Hippocampal formation (tissue), 2 donors: ENCODE results near the gene SNF8.
A peak's percentile ranks its signal among the peaks of the same experiment; 100 is the strongest.

Source experiments
- DNase-seq, 2 donors: peaks; one replicate each; lab custom pipeline; 2025; lab: John Stamatoyannopoulos, UW

The SNF8 gene

DNA sequence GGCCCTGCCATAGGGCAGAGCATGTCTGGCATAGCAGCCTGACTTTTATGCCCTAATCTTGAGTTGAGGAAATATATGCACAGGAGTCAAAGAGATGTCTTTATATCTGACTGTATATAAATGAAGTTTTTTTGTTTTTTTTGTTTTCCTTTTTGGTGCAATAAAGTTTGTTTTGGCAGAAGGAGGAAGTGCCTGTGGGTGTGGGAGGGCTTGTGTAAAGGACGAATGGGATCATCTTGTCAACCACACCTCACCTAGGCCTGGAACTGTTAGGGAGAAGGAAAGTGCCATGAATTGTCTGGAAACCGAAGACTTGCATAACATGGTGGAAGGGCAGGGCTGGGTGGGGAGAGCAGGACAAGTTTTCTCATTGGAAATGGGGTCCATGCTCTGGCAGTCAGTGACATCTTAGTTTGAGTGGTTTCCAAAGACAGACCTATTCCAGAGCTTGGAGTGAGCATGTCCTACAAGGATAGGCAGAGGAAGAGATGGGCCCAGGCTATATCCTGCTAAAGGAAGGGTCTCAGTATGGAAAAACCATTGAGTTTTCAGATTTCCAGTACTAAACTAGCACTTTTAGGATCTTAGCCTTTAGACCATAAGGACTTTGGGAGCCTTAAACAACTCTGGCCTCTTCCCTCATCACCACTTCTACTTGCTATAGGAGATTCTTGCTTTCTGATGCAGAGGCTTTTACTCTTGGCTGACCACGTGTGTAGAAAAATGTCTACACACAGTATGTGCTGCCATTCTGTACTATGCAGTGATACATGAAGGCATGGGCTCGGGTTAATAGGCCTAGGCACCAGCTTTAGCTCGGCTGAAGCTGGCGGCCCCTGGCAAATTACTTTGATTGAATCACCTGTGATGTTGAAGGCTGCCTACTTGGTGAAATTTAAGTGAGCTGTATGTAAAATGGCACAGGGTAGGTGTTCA is 15.5 kb downstream of the SNF8 start:
- no peak for DNase-seq

DNA sequence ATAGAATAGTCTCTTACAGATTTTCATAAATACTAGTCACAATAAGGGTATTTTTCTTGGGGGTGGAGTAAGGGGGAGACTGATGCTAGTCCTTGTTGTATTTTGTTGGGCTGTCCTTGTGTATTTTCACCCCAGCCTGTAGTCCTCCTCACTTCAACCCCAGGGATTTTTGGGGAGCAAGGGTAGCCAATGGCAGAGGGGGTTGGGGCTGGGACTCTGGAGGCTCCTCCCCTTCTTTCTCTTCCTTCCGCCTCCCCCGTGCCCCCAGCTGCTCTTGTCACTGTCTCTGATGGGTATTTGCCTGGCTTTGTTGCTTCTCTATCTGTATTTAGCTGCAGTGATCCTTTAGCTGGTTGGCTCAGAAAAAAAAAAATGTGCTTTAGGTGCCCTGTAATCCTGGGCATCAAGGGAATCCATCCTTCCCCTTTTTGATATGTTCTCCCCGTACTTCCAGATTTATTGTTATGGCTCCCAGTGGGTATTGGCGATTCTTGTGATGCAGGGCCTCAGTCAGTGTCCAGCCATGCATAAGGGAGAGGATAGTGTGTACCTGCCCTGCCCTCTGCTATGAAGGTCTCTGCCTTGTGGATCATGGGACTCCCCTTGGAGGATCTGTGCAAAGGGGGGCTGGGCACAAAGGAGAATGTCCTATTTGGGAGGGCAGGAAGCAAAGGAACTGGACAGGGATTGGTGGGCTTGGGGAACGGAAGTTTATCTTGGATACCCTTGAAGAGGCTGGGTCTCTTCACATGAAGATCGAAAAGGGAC is 16.5 kb downstream of the SNF8 start:
- DNase-seq = no peak

DNA sequence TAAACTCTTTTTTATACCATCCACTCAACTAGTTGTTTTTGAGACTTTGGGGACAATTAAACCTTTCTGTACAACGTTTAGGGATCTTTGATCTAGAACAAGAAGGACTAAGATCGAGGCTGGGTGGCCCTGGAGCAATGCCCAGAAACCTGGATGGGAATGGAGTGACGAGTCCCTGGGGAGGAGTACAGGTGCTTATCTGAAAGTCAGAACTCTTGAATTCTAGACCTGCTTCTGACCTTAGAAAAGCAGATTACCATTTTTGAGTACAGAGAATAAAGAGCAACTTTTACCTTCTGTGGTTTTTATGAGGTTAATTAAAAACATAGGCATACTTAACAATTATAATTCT is 18.7 kb downstream of the SNF8 start:
- DNase-seq = no peak

DNA sequence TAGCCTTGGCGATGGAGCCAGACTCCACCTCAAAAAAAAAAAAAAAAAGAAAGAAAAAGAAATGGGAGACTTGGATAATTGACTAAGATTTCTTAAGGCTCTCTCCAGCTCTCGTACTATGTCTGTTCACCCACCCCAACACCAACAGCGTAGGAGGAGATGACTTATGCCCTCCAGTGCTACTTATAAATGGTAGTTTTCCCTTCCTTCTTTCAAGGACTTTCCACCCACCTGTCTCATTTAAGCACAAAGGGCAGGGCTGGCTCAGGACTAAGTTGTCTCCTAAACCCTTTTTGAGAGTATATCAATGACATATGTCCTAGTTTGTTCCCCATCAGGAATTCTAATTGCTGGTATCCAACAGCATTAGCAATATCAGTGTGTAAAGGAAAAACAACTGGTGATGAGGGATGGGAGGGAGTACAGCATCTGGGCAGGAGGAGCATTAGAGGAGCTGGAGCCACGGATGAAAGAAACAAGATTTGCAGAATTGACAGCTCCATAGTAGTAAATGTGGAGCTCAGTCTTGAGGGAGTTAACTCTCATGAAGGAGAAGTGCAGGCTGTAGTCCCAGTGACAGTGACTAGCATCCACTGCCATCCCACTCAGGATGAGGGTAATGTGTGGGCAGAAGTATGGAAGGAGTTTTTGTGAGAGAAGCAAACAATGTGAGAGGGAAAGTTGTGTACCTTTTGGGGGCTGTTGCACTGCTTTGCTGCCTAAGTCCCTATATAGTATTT is 19.2 kb downstream of the SNF8 start:
- DNase-seq = no peak

DNA sequence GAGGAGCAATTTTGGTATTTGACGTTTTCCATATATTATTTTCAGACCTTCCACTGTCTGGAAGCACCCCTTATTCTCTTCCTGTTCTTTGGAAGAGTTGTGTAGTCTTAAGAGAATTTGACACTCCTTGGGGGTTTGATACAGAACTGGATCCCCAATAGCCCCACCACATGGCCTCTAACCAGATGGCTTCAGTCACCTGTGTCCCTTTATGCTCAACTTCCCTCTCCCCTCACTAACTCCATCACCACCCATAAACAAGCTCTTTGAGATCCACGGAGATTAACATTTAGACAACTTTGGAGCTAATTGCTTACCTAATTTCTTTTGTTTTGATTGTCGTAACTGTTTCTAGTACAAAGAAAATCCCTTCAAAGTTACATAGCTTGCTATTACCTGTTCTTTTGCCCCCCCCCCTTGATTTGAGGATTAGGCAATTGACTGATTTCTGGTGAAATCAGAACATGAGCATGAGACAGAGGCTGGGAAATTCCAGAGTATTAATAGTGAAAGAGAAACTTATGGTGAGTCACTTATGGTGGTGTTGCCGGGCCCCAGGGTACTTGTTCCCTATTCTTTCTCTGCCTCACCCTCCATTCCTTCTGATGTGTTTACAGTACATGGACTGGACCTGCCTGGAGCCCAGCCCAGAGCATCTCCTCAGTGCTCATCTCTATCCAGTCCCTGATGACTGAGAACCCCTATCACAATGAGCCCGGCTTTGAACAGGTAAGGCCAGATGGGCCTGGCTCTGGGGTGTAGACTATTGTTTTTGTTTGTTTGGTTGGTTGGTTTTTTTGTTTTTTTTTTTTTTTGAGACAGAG is 29.0 kb downstream of the SNF8 start:
- DNase-seq = no peak

DNA sequence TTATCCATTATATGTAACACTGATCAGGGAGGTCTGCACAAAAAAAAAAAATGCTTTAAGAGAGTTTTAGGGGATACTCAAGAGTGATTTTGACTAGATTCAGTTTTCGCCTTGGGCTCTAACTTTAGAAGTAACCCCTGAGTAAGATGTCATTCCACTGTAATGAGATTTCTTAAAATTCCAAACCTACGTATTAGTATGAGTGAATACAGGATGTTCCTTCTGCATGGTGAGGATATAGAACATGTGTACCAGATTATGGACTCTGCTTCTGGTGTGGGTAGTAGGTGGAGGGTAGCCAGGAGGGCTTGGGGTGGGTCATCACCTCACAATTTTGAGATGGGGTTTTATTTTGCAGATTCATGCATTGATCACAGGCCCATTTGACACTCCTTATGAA is 32.2 kb downstream of the SNF8 start:
- DNase-seq = no peak

DNA sequence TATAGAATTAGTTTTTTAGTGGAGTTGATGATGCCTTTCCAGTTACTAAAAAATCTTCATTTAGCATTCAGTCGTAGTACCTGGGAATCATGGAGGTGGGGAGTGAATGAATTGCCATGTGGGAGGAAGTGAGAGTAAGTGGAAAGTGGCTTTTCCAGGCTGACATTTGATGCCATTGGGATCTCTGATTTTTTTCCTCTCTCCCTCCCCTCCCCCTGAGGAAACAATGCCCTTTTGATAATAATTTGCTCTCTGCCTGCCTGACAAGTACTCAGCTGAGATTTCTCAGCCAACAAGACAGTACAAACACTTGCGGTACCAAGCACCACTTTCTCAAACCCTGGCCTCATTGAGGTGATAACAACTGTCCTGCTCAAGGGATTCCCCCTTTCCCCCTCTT is 34.3 kb downstream of the SNF8 start:
- DNase-seq = peak in 1 of 2 donors; percentile 60

DNA sequence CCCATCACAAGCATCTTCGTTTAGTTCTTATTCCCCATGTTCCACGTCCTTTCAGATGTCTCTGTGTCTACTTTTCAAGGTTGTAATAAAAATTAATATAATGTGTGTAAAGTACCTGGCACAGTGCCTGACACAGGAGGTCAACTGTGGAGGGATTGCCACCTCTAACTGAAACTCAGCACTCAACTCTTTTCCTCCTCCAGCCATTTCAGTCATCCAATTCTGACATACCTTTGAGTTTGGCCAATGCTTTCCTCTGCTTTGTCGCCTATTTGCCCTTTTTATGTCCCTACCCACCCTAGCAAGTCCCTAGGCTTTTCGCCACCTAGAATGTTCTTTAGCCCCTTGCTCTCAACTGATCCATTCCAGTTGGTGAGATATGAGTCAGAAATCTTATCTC is 34.9 kb downstream of the SNF8 start:
- DNase-seq = no peak

DNA sequence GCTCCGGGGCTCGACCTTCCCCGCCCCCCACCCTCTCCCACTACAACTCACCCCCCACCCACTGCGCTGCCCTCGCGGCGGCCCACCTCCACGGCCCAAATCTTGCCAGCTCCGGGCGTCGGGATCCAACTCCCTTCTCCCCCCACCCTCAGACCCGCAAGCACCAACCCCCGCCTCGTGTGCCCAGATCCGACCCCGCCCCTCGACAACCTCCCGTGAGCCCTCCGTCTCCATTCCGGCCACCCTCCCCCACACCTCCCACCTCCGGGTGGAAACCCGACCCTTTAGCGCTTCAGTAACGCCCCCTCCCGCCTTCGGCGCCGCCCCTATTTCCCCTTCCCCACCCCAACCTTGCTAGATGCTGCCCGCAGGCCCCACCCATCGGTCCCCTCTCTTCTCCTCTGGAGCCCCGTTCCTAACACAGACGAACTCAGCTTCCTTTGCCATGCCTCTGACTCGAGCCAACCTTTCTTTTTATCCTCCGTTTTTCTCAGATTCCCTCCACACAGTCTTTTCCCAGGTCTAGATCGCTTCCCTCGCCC is 35.7 kb downstream of the SNF8 start:
- no peak for DNase-seq

DNA sequence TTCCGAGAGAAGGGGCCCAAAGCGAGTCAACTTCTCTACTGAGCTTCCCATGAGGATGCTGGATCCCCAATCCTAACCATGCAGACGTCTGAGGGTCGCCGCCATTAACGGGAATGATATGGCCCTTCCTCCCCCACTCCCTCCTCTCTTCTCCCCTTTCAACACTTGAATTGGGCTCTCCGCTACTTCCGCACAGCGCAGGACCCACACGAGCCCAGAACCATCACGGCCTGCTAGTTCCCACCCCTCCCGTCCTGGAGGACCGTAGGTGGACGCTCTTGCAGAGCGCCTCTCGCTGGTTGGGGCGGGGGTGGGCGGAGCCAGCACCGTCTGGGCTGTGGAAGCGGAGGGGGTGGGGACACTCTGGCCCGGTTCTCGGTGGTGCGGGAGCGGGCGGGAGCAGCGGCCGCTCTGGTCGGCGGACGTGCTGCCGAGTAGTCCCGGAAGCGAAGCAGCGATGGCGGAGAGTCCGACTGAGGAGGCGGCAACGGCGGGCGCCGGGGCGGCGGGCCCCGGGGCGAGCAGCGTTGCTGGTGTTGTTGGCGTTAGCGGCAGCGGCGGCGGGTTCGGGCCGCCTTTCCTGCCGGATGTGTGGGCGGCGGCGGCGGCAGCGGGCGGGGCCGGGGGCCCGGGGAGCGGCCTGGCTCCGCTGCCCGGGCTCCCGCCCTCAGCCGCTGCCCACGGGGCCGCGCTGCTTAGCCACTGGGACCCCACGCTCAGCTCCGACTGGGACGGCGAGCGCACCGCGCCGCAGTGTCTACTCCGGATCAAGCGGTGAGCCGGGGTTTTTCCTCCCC is 36.4 kb downstream of the SNF8 start, which contains the start of gene UBE2Z:
Gene UBE2Z, plus strand, starts transcription at position 361 of the 797 bp plus-strand sequence. Its CDS starts 97 bp downstream, at position 458.
- peak; percentile 92 to 97 for DNase-seq

DNA sequence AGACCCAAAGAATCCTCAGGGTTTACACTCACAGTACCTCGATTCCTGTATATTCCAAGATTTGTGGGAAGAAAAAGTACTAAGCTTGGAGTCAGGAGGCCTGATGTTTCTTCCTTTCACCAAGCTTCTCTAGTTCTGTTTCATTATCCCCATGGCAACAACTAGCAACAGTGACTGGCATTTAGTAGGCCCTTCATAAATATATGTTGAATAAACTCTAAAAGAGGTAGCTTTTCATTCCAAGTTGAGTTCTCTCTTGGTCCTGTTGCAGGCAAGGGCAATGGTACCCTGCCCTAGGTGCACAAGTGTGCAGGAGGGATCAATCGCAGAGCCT is 37.0 kb downstream of the SNF8 start:
- no peak for DNase-seq

DNA sequence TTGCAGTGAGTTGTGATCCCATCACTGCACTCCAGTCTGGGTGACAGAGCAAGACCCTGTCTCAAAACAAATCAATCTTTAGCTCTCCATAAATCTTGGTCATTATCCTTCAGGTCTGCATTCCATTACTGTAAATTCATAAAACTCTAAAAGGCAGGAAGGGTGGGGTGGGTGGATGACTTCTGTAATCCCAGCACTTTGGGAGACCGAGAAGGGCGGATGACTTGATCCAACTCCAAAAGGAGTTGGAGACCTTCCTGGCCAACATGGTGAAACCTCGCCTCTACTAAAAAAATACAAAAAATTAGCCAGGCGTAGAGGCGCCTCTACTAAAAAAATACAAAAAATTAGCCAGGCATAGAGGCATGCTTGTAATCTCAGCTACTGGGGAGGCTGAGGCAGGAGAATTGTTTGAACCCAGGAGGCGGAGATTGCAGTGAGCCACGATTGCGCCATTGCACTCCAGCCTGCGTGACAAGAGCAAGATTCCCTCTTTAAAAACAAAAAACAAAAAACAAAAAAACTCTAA is 38.6 kb downstream of the SNF8 start:
- no peak for DNase-seq

DNA sequence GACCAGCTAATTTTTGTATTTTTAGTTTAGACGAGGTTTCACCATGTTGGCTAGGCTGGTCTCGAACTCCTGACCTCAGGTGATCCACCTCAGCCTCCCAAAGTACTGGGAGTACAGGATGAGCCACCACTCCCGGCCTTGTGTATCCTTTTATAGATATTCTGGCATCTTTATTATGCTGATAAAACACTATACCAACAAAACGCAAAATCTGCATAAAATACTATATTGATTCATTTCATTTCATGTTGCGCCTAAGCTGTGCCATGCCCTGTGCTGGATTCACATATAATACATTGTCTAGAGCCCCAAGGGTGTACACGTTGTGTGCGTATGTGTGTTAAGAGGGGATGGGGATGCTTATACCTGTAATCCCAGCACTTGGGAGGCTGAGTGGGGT is 40.2 kb downstream of the SNF8 start:
- DNase-seq = no peak

DNA sequence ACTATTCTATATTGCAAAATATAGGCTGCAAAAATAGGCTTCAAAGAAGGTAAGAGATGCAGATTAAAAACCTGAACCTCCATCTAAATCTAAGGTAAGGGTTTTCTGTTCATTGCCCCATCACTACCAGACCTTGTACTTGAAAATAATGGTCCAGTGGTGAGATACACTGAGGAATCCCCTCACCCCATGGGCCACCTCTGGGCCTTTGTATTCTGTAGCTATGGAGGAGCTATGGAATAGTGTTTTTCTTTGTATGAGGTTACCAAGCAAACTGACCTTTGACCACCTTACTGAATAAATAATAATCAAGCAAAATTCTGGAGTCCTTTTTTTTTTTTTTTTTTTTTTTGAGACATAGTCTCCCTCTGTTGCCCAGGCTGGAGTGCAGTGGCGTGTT is 41.2 kb downstream of the SNF8 start:
- DNase-seq = no peak

DNA sequence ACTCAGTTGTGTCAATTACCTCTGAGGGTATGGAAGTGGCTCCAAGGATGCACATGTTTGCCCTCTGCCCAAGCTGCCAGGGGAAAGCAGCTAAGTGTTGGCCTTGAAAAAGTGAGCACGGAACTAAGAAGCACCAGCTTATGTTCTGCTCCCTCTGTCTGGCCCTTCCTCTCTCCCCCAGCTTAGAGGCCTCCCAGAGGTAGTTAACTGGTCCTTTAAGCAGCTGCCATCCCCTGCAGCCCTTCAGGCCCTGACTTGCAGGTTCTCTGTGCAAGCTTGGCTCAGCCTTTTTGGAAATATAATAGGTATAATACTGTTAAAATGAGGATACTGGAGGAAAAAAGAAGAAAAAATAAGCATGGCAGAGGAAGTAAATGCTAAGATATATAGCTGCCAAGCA is 43.4 kb downstream of the SNF8 start:
- DNase-seq = no peak

DNA sequence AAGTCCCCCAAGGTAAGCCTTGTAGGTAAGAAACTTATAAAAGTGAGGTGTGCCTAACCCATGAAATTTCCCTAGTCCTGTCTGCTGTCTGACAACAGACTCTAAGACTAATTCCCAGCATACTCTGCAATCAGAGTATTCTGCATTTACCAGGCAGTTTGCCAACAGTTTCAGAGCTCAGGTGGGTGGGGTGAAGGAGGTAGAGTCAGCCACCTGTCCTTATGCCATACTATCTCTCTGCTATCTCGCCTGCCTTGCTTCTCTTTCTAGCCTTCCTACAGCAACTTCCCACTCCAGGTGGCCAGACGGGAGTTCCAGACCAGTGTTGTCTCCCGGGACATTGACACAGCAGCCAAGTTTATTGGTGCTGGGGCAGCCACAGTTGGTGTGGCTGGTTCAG is 49.8 kb downstream of the SNF8 start:
- no peak for DNase-seq

DNA sequence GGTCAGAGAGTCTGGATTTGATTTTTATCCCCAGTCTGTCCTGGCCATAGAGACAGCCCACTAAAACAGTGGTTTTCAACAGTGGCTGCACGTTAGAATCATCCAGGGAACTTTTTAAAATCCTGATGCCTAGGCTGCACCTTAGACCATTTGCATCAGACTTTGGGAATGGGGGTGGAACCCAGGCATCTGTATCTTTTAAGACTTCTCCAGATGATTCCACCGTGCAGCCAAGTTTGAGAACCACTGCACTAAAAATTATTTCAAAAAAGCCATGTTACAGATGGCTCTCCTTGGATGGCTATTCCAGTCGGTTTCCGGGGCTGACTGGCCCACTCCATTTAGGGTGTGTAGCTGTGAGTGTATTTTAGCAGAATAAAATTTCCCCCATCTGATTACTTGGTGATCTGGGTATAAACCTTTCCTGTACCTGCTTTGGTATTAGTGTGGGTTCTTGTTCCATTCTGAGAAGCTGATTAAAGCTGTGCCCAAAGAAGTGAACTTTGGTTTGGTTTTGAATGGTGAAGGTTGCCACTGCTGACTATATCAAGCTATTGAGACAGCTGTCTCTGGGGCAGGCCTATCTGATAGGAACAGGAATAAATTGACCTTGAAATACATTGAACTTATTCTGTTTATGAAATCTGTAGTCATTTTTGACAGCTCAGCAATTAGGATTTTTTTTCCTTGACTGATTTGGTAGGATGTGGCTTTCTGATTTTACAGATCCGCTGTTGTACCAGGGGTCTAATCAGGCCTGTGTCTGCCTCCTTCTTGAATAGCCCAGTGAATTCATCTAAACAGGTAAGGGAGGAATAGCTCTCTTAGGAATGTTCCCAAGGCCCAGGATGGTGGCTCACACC is 50.8 kb downstream of the SNF8 start:
- no peak for DNase-seq

DNA sequence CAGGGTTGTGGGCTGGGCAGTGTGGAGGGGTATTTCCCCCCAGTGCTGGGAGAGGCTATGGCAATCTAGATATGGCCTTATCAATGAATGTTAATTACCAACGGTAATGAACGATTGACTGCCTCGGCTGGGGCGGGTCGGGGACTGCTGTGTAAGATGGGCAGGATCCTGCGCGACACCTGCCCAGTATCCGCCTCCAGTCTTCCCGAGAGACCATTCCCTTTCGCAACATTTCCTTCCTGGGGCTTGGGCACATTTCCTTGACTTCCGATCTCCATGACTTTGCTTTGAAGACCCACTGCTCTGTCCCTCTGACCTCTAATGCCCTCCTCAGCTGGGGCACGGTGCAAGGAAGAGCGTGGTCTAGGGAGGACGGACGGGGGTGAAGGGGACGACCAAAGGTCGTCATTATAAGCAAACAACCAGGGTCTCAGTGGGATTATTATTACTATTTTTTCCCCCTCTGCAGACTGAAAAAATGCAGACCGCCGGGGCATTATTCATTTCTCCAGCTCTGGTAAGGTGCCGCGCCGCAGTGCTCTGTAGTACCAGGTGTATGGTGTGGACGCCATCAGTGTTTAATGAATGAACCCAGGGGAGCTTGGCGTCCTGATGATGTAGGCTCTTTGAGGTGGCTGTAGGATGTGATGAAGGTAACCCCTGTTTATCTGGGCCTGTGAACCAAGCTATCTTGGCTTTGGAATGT is 51.5 kb downstream of the SNF8 start:
- DNase-seq = no peak

DNA sequence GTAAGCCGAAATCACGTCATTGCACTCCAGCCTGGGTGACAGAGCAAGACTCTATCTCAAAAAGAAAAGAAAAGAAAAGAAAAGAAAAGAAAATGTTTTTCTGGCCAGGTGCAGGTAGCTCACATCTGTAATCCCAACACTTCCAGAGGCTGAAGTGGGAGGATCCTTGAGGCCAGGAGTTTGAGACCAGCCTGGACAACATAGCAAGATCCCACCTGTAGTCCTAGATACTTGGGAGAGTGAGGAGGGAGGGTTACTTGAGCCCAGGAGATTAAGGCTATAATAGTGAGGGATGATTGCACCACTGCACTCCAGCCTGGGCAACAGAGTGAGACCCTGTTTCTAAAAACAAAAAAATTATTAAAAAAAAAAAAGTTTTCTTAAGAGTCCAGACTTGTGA is 54.6 kb downstream of the SNF8 start:
- DNase-seq = no peak
